H9 (cell line): ENCODE measurements around the gene ARHGAP22. TPM values are rescaled to one million over a fixed set of nuclear protein-coding genes. Genes with fewer than 3 reads are reported as not detected.

Experiments used
- DNase-seq: peaks from one replicate; pipeline ENCODE4 v3.0.0-alpha.2; 2017
- H2AFZ ChIP-seq: one replicate; pipeline ENCODE4 v1.6.1; 2013; ENCODE audit warnings: mild to moderate bottlenecking, low read length, control low read depth, moderate library complexity
- H2AK5ac ChIP-seq: 2 replicates; pipeline ENCODE4 v1.6.1; 2013; ENCODE audit warnings: low read length, control low read depth, mixed read lengths; ENCODE audit not compliant: insufficient read length
- H2BK120ac ChIP-seq: one replicate; pipeline ENCODE4 v1.6.1; 2013; ENCODE audit warnings: low read depth, mild to moderate bottlenecking, low read length, control low read depth, inconsistent platforms; ENCODE audit not compliant: poor library complexity, severe bottlenecking
- H2BK12ac ChIP-seq: 2 replicates; pipeline ENCODE4 v1.6.1; 2013; ENCODE audit warnings: low read length, control low read depth, mixed read lengths, low read depth; ENCODE audit not compliant: insufficient read length
- H2BK15ac ChIP-seq: 2 replicates; pipeline ENCODE4 v1.6.1; 2013; ENCODE audit warnings: low read depth, low read length, control low read depth
- H2BK20ac ChIP-seq: one replicate; pipeline ENCODE4 v1.6.1; 2013; ENCODE audit warnings: low read depth, mild to moderate bottlenecking, low read length, control low read depth, inconsistent platforms; ENCODE audit not compliant: poor library complexity, severe bottlenecking
- H2BK5ac ChIP-seq: 2 replicates; pipeline ENCODE4 v1.6.1; 2013; ENCODE audit warnings: low read length, control low read depth, mixed read lengths; ENCODE audit not compliant: insufficient read length
- H3K14ac ChIP-seq: 2 replicates; pipeline ENCODE4 v1.6.1; 2013; ENCODE audit warnings: low read length, control low read depth; ENCODE audit not compliant: insufficient read depth
- H3K18ac ChIP-seq: 2 replicates; pipeline ENCODE4 v1.6.1; 2013; ENCODE audit warnings: low read depth, mild to moderate bottlenecking, mixed read lengths, low read length, control low read depth; ENCODE audit not compliant: insufficient read length
- H3K23ac ChIP-seq: 2 replicates; pipeline ENCODE4 v1.6.1; 2013; ENCODE audit warnings: low read length, control low read depth, mixed read lengths, low read depth; ENCODE audit not compliant: insufficient read length
- H3K23me2 ChIP-seq: 2 replicates; pipeline ENCODE4 v1.6.1; 2013; ENCODE audit warnings: low read depth, mild to moderate bottlenecking, mixed read lengths, low read length, control low read depth; ENCODE audit not compliant: insufficient read length, poor library complexity, severe bottlenecking
- H3K27ac ChIP-seq: 2 replicates; pipeline ENCODE4 v1.5.1; 2013; ENCODE audit warnings: low read length, control low read depth, mixed read lengths, low read depth; ENCODE audit not compliant: insufficient read length
- H3K27me3 ChIP-seq: 2 replicates; pipeline ENCODE4 v1.6.1; 2013; ENCODE audit warnings: low read length, control low read depth, inconsistent platforms; ENCODE audit not compliant: insufficient read depth
- H3K4ac ChIP-seq: 2 replicates; pipeline ENCODE4 v1.6.1; 2013; ENCODE audit warnings: low read depth, mild to moderate bottlenecking, control low read depth, inconsistent platforms, low read length, moderate library complexity
- H3K4me1 ChIP-seq: 2 replicates; pipeline ENCODE4 v1.6.1; 2013; ENCODE audit warnings: low read length, control low read depth, inconsistent platforms; ENCODE audit not compliant: insufficient read depth
- H3K4me2 ChIP-seq: 2 replicates; pipeline ENCODE4 v1.6.1; 2013; ENCODE audit warnings: low read length, control low read depth, mixed read lengths; ENCODE audit not compliant: insufficient read length, insufficient read depth
- H3K56ac ChIP-seq: 2 replicates; pipeline ENCODE4 v1.6.1; 2013; ENCODE audit warnings: low read depth, mild to moderate bottlenecking, mixed read lengths, low read length, control low read depth; ENCODE audit not compliant: insufficient read length
- H3K79me1 ChIP-seq: 2 replicates; pipeline ENCODE4 v1.6.1; 2013; ENCODE audit warnings: low read depth, mild to moderate bottlenecking, moderate library complexity, low read length, control low read depth, inconsistent platforms; ENCODE audit not compliant: insufficient read depth, poor library complexity, severe bottlenecking
- H3K79me2 ChIP-seq: 2 replicates; pipeline ENCODE4 v1.6.1; 2013; ENCODE audit warnings: low read length, control low read depth, inconsistent platforms; ENCODE audit not compliant: insufficient read depth
- H3K9ac ChIP-seq: 2 replicates; pipeline ENCODE4 v1.6.1; 2013; ENCODE audit warnings: low read length, control low read depth, mixed read lengths; ENCODE audit not compliant: insufficient read length; ENCODE audit errors: extremely low read depth
- H3K9me3 ChIP-seq: one replicate; pipeline ENCODE4 v1.6.1; 2013; ENCODE audit warnings: low read depth, low read length, inconsistent platforms; ENCODE audit not compliant: control insufficient read depth
- H3T11ph ChIP-seq: one replicate; pipeline ENCODE4 v1.6.1; 2013; ENCODE audit warnings: mild to moderate bottlenecking, low read length, control low read depth, inconsistent platforms
- H4K20me1 ChIP-seq: one replicate; pipeline ENCODE4 v1.6.1; 2013; ENCODE audit not compliant: control insufficient read depth, insufficient read length, insufficient read depth
- H4K5ac ChIP-seq: 2 replicates; pipeline ENCODE4 v1.6.1; 2013; ENCODE audit warnings: low read depth, mild to moderate bottlenecking, mixed read lengths, low read length, control low read depth; ENCODE audit not compliant: insufficient read length
- H4K8ac ChIP-seq: replicated peaks from 2 replicates; pipeline ENCODE4 v1.6.1; 2013; ENCODE audit warnings: low read length, control low read depth, mixed read lengths, low read depth; ENCODE audit not compliant: insufficient read length
- H4K91ac ChIP-seq: 2 replicates; pipeline ENCODE4 v1.6.1; 2013; ENCODE audit warnings: low read depth, mild to moderate bottlenecking, moderate library complexity, mixed read lengths, low read length, control low read depth; ENCODE audit not compliant: insufficient read length
- H3K27ac Mint-ChIP-seq, 3 experiments: 2 replicates in 2 of 3; 3 replicates in 1 of 3; pipeline ENCODE4 v1.8.0; 2020 to 2021; ENCODE audit warnings: mixed read lengths in 3 of 3, mild to moderate bottlenecking in 1 of 3, moderate library complexity in 1 of 3
- H3K27me3 Mint-ChIP-seq: 2 replicates; pipeline ENCODE4 v1.8.0; 2021; ENCODE audit warnings: low read depth, mild to moderate bottlenecking, moderate library complexity, mixed read lengths
- H3K36me3 Mint-ChIP-seq, 3 experiments: 2 replicates in 2 of 3; 3 replicates in 1 of 3; pipeline ENCODE4 v1.8.0; 2020 to 2021; ENCODE audit warnings: low read depth in 3 of 3, mixed read lengths in 3 of 3; ENCODE audit not compliant: insufficient read depth in 1 of 3
- H3K4me1 Mint-ChIP-seq, 2 experiments: 2 replicates each; pipeline ENCODE4 v1.8.0; 2020; ENCODE audit warnings: mixed read lengths in 2 of 2
- H3K4me3 Mint-ChIP-seq, 2 experiments: 2 replicates in 1 of 2; 3 replicates in 1 of 2; pipeline ENCODE4 v1.8.0; 2020 to 2021; ENCODE audit warnings: mild to moderate bottlenecking in 2 of 2, mixed read lengths in 2 of 2, moderate library complexity in 1 of 2
- H3K9me3 Mint-ChIP-seq, 2 experiments: 2 replicates in 1 of 2; 3 replicates in 1 of 2; pipeline ENCODE4 v1.8.0; 2020; ENCODE audit warnings: mild to moderate bottlenecking in 2 of 2, mixed read lengths in 2 of 2, moderate library complexity in 1 of 2
- CTCF ChIP-seq: fragments of 200-600 bp; sonication (generic); conservative IDR thresholded peaks from 3 replicates; pipeline ENCODE4 v1.8.0; 2021; ENCODE audit warnings: antibody characterized with exemption, mild to moderate bottlenecking
- WGBS: extraction: QIAGEN DNeasy Blood & Tissue Kit; methylation state at CpG from one replicate; pipeline ENCODE4 v1.1.7; 2013; ENCODE audit warnings: missing lambda C conversion rate, low lambda C conversion rate, mixed read lengths; ENCODE audit not compliant: insufficient read length; ENCODE audit errors: extremely low coverage; 5-methylcytosine and 5-hydroxymethylcytosine counted together
- total RNA-seq: library from RNA; stranded (reverse); gene quantifications from 2 replicates; pipeline ENCODE4 v1.2.1, GENCODE V29; 2021

The ARHGAP22 gene
- total RNA-seq, 1 experiment from 2014 or later, result 7.4 TPM

GRCh38 chr10:48592346-48592745 lies 12.5 kb downstream of the ARHGAP22 start:
- Histone ChIP-seq H3K56ac (no peak overlapping the region), H4K8ac (no peak overlapping the region), H2BK20ac (no peak overlapping the region), H3K79me1 (no peaks in the 10 kb centered on the region), H2BK120ac (no peak overlapping the region), H3K4me1 (peaks cover 3% of the 10 kb centered on the region; the same call in 1 of the 2 replicates), H4K5ac (no peak overlapping the region), H2BK15ac (no peak overlapping the region), H3K27me3 (no peaks in the 10 kb centered on the region), H3K9me3 (no peaks in the 10 kb centered on the region), H4K20me1 (no peaks in the 10 kb centered on the region), H3K9ac (no peak overlapping the region), H3T11ph (no peak overlapping the region), H3K18ac (no peak overlapping the region), H3K14ac (no peak overlapping the region), H3K27ac (no peak overlapping the region), H2BK5ac (no peak overlapping the region), H3K4ac (no peak overlapping the region), H3K23me2 (no peaks in the 10 kb centered on the region), H4K91ac (no peak overlapping the region), H3K23ac (no peak overlapping the region), H2BK12ac (no peak overlapping the region), H3K79me2 (no peaks in the 10 kb centered on the region), H3K4me2 (no peak overlapping the region), H2AK5ac (no peak overlapping the region), H2AFZ (no peak overlapping the region)
- Mint-ChIP-seq H3K27ac (no peak overlapping the region), H3K4me1 (peaks cover 23 to 30% of the 10 kb centered on the region in 2 experiments), H3K36me3 (no peaks in the 10 kb centered on the region), H3K27me3 (peaks cover 56% of the 10 kb centered on the region), H3K4me3 (no peak overlapping the region), H3K9me3 (no peaks in the 10 kb centered on the region)
- TF ChIP-seq CTCF, result no peak
- no CpG with 5 or more reads among the region's 6 CpGs for WGBS
- no peak for DNase-seq
